SH-SY5Y (cell line): Measurements from ENCODE around the gene SPATA6L.

Experiments
- GATA2 ChIP-seq: IDR thresholded peaks from 2 replicates; pipeline ENCODE4 v1.6.1; 2011; ENCODE audit warnings: mild to moderate bottlenecking, low read depth, low read length
- GATA3 ChIP-seq: IDR thresholded peaks from 2 replicates; pipeline ENCODE4 v1.6.1; 2011; ENCODE audit warnings: low read depth, mild to moderate bottlenecking, low read length, moderate library complexity

SPATA6L gene

DNA sequence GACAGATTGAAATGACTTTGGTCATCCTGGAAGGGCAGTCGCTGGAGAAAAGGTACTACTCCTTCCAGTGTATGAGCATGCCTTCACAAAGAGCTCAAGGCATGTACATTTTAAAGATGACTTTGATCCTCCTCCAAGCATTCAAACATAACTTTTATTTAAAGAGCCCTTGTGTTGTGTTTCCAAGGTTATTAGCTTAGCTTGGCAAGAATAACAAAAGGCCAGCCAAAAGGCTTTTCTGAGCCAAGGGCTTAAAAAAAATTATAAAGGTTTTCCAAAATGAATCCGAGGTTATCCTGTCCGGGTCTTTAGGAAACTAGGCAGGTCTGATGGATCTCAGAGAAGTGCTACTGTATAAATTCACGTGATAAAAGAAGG lies 75.2 kb downstream of the SPATA6L start:
- no peak for TF ChIP-seq GATA2

DNA sequence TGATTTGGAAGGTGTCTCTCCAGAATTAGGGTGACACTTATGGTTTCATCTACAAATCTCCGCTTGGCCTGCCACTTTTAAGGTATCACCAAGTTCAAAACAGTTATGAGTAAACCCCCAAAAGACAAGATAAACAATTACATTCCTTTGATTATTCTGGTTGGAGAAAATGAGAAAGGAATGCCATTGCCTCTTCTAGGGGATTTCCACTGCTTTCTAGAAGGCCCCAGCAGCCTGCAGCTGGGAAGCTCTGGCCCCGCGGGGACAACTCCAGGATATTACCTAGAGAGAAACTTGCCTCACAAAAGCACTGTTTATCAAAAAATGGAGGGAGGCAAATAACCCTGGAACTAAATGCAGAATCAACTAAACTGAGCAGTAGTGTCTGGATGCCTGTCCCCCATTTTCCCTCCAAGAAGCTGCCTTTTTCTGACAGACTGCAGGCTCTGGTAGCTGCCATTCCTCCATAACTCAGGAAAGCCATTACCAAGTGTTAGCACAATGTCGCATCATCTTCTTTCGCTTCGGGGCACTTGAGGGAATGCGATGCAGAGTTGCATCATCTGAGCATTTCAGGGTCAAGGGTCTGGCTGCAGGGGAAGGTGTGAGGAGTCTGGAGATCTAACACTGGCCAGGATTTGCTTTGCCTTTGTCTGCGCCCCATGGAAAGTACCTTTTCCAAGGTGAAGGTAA lies 75.7 kb downstream of the SPATA6L start:
- no peak for TF ChIP-seq GATA3
- TF ChIP-seq GATA2, result no peak

DNA sequence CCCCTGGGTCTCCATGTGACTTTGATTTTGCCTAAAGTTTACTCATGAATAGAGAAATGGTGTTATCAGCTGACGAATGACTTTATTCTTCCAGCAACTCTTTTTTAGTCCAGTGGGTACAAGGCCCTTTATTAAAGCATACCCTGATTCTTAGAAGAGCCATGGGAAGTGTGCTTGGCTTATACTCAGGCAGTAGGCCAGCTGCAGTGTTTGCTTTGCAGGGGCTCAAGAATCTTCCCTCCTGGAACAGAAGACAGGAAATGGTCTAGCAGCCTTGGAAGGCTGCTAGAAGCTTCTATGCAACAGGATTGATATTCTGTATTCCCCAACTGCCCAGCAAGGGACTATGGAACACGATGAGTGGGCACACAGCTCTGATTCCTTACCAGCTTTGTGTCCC lies 77.6 kb downstream of the SPATA6L start:
- TF ChIP-seq GATA3, result no peak
- TF ChIP-seq GATA2, result no peak

DNA sequence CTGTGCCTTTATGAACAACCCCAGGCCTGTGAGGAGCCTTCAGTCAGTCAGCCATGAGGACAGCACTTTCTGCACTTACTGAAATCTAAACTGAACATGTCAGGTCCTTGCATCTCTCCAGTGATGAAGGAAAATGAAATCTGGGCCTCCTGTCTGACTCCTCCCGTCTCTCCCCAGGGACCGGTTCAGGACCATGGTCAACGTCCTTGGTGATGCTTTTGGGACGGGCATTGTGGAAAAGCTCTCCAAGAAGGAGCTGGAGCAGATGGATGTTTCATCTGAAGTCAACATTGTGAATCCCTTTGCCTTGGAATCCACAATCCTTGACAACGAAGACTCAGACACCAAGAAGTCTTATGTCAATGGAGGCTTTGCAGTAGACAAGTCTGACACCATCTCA lies 81.1 kb downstream of the SPATA6L start:
- TF ChIP-seq GATA2, result no peak
- no peak for TF ChIP-seq GATA3

GRCh38 chr9:4584636-4585035 lies 81.6 kb downstream of the SPATA6L start:
- TF ChIP-seq GATA2 (no peak), GATA3 (no peak)

DNA sequence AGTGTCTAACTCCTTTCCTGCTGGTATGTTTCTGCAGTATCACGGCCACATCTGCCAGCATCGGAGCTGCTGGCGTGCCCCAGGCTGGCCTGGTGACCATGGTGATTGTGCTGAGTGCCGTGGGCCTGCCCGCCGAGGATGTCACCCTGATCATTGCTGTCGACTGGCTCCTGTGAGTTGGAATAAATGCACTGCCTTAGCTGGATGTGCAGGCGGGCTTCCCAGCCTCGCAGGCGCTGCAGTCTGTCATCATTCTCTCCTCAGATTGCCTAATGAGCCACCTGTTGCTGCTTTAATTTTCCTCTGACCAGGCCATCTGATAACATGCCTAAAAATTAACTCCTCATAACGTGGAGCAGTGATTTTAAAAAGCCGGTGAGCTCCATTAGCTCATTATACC lies 83.3 kb downstream of the SPATA6L start:
- TF ChIP-seq GATA2 (no peak), GATA3 (no peak)

DNA sequence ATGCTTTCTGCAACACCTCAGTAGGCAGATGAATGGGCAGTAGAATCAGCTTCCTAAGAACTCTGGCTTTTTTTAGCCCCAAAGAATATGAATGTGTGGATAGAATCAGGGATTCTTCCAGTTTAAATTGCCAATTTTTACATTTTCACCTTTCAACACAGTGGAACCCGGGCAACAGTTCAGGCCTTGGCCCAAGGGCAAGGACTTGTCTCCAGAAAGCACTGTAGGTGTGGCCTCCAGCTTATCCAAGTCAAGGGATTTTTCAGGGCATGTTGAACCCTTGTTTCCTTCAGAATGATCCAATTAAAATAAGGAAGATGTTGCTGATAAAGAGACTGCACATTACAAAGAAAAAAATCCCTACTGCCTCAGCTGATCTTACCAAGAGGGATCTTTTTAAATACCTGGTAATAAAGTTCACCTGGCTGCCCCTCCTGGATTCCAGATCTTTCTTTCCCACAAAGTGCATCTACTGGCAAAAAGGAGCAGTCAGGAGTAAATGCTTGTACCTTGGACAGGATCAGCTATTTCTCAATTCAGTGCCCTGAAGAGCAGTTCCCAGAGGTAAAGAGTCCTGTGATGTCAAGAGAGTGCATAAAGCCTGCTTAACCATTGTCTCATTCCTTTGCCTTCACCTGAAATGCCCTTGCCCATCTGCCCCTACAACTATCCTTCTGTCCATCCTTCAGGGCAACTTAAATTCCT lies 84.3 kb downstream of the SPATA6L start:
- TF ChIP-seq GATA2 (no peak), GATA3 (no peak)

DNA sequence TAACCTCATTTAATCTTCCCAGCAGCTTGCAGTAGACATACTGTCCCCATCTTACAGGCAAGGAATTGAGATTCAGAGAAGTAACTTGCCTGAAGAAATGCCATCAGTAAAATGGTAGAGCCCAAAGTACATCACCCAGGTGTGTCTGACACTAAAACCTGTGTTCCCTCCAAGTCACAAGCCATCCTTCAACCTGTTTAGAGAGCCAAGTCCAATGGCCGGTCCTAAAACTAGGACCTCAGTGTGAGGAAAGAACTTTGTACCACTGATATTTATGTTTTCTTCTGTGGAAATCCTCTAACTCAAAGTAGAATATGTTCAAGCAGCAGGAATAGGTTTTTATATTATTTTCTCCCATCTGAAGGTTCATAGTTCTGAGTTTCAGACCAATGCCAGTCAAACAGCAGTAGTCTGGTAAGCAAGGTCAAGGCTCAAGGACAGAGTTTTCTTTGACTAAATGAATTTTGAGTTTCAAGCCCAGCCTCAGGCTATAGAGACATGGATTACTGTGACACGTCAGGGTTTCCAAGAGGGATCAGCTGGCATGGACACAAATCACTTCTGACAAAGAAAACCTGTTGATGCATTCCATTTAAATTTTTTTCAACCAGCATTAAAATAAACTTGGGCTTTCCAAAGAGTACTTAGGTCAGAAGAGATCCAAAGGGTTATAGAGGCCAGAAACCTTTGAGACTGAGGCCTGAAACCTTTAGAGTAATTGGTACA lies 85.1 kb downstream of the SPATA6L start:
- TF ChIP-seq GATA2, result no peak
- TF ChIP-seq GATA3, result no peak

GRCh38 chr9:4579001-4579400 lies 87.3 kb downstream of the SPATA6L start:
- TF ChIP-seq GATA3 (no peak), GATA2 (no peak)

DNA sequence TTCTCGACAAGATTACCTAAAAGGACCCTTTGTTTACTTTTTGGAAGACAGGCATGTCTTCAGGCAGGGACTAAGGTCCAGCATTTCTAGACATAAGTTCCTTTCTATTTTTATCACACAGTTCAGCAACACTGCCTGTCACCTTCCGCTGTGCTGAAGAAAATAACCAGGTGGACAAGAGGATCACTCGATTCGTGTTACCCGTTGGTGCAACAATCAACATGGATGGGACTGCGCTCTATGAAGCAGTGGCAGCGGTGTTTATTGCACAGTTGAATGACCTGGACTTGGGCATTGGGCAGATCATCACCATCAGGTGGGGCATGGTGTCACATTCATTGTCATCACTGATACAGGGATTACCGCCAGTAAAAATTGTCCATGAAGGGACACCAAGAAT lies 89.8 kb downstream of the SPATA6L start:
- TF ChIP-seq GATA2 (no peak), GATA3 (no peak)

DNA sequence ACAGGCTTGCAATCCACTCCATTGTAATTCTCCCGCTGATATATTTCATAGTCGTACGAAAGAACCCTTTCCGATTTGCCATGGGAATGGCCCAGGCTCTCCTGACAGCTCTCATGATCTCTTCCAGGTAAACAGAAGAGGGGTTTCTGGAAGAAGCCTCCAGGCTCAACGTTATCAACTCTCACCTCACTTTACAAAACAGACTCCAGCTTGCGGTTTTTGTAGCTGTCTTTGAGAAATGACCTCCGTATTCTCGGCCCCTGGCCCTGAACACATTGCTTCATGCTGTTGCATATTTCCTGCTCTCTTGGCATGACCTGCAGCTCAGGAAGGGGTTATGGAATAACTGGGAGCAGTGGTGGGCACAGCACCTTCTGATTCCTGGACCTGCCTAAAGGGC lies 90.3 kb downstream of the SPATA6L start:
- TF ChIP-seq GATA3 (no peak), GATA2 (no peak)

DNA sequence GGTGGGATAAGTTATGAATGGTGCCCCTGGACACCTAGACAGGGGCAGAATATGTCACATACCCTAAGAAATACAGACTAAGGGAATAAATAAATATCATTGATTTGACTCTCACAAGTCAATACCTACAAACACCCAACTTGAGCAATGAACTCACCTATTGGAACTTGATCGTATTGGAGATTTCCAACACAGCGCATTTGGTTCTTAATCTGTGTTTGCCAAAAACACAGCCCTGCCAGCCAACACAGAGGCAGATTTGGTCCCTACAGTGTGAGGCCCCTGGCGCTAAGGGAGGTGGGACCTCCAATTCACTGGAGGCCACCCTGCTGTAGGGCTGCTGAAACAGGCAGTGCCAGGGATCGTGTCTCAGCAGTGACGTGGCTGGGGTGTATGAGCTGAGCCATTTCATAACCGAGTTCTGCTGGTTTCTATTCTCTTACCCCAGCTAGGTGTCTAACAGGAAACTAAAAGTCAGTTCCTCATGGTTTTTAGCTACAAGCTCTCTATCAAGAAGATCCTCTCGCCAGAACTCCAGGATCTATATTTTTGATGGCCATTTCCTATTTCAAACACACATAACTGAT lies 91.5 kb downstream of the SPATA6L start:
- TF ChIP-seq GATA2 (no peak), GATA3 (no peak)

DNA sequence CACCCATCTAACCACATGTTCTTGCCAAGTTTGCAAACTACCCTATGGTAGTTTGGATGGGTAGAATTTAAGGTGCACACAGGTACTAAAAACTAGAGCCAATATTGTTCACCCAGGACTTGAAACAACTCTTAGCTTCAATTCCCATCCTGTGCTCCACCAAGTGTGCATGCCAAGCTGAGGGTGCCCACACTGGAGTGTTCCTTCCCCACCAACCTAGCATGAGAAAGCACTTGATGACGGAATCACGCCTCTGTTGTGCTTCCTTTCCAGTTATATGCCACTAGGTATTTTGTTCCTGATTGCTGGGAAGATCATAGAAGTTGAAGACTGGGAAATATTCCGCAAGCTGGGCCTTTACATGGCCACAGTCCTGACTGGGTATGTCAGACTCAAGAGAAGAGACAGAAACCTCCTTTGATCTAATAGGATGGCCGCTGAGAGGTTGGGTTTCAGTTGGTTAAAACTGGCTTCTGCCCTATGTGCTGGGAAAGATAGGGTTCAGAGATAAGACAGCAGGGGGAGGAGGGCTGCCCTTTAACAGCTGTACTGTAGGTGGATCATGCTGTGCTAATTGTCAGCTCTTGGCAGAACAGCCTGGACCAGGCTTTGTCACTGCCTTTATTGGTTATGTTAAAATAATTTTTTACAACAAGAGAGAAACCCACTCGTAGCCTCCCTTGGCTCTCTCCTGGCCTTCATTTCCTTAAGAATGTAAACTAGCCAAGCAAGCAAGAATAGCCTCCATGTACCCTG lies 92.5 kb downstream of the SPATA6L start:
- peak; percentile 53 for TF ChIP-seq GATA2
- TF ChIP-seq GATA3, result no peak

- TF ChIP-seq GATA3 (no peak), GATA2 (no peak)
Measured at GRCh38 chr9:4573176-4573575, 93.1 kb downstream of the SPATA6L start.
